ENCODE measurements around the gene SLCO4A1. TPM values are rescaled to one million over a fixed set of nuclear protein-coding genes. Genes with fewer than 3 reads are reported as not detected.

The SLCO4A1 gene
- total and polyA plus RNA-seq, 2 donors (not counting 1 experiment from before 2014, with no cell fraction given): 0.50 TPM; not detected in 1

GRCh38 chr20:62692801-62693523, 50.7 kb downstream of the SLCO4A1 start:
- H3K4me1 ChIP-seq (ENCODE audit: control insufficient read depth, extremely low read depth, insufficient read depth, low read length): no peaks in the 10 kb centered on the region
- no peak overlapping the region for H2AFZ ChIP-seq (ENCODE audit: low read length)
- H3K4me3 ChIP-seq (replicated peaks in 1 of 4; ENCODE audit: control extremely low read depth in 1 of 4, insufficient read depth in 1 of 4, low read depth in 3 of 4, low read length in 4 of 4): no peak overlapping the region
- no peak overlapping the region for H3K4me2 ChIP-seq (ENCODE audit: extremely low read depth, insufficient read depth, low read length)
- no peaks in the 10 kb centered on the region for H3K79me2 ChIP-seq (ENCODE audit: control insufficient read depth, insufficient read depth, low read length)
- no peak overlapping the region for H3K27ac ChIP-seq (ENCODE audit: insufficient read depth, low read length)
- no peak for DNase-seq (ENCODE audit: low read depth in 2 of 2)
- TF ChIP-seq CTCF (conservative IDR thresholded peaks at IDR 0.05 in 1 of 2, IDR thresholded peaks at IDR 0.05 in 1 of 2; ENCODE audit: low read depth in 1 of 2, low read length in 2 of 2) (no peak), EZH2 (IDR thresholded peaks at IDR 0.05; ENCODE audit: low read length, missing control alignments) (no peak)
- no peaks in the 10 kb centered on the region for H4K20me1 ChIP-seq (ENCODE audit: control insufficient read depth, extremely low read depth, insufficient read depth, low read length)
- H3K9ac ChIP-seq (ENCODE audit: insufficient read depth, low read length): no peak overlapping the region
- no peaks in the 10 kb centered on the region for H3K36me3 ChIP-seq (ENCODE audit: control insufficient read depth, insufficient read depth, low read length)
- peaks cover 7% of the 10 kb centered on the region for H3K27me3 ChIP-seq (ENCODE audit: control insufficient read depth, insufficient read depth, low read length)
- H3K9me3 ChIP-seq (ENCODE audit: control insufficient read depth, insufficient read depth, low read depth, low read length): no peaks in the 10 kb centered on the region

GRCh38 chr20:62693524-62693922, 51.2 kb downstream of the SLCO4A1 start:
- Histone ChIP-seq H3K4me2 (ENCODE audit: extremely low read depth, insufficient read depth, low read length) (no peak overlapping the region), H3K27me3 (ENCODE audit: control insufficient read depth, insufficient read depth, low read length) (peaks cover 7% of the 10 kb centered on the region), H3K4me3 (replicated peaks in 1 of 4; ENCODE audit: control extremely low read depth in 1 of 4, insufficient read depth in 1 of 4, low read depth in 3 of 4, low read length in 4 of 4) (no peak overlapping the region), H3K9me3 (ENCODE audit: control insufficient read depth, insufficient read depth, low read depth, low read length) (no peaks in the 10 kb centered on the region), H3K79me2 (ENCODE audit: control insufficient read depth, insufficient read depth, low read length) (no peaks in the 10 kb centered on the region), H2AFZ (ENCODE audit: low read length) (no peak overlapping the region), H3K9ac (ENCODE audit: insufficient read depth, low read length) (no peak overlapping the region), H3K27ac (ENCODE audit: insufficient read depth, low read length) (no peak overlapping the region), H3K36me3 (ENCODE audit: control insufficient read depth, insufficient read depth, low read length) (no peaks in the 10 kb centered on the region), H3K4me1 (ENCODE audit: control insufficient read depth, extremely low read depth, insufficient read depth, low read length) (no peaks in the 10 kb centered on the region), H4K20me1 (ENCODE audit: control insufficient read depth, extremely low read depth, insufficient read depth, low read length) (no peaks in the 10 kb centered on the region)
- DNase-seq (ENCODE audit: low read depth in 2 of 2): no peak
- TF ChIP-seq CTCF (conservative IDR thresholded peaks at IDR 0.05 in 1 of 2, IDR thresholded peaks at IDR 0.05 in 1 of 2; ENCODE audit: low read depth in 1 of 2, low read length in 2 of 2): no peak

DNA sequence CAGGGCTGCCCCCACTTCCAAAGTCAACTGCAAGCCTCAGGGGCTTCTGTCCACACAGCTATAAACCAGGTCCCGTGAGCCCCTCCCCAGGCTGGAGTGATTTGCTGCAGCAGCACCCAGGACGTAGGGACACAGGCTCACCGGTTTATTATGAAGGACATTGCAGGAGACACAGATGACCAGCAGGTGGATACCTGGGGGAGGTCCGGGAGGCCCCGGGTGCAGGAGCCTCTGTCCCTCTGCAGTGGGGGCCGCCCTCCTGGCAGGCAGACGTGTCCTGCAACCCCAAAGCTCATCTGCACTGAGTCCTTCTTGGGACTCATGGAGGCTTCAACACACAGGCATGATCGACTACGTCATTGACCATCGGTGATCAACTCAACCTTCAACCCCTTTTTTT, 51.8 kb downstream of the SLCO4A1 start:
- Histone ChIP-seq H3K36me3 (ENCODE audit: control insufficient read depth, insufficient read depth, low read length) (no peaks in the 10 kb centered on the region), H3K4me1 (ENCODE audit: control insufficient read depth, extremely low read depth, insufficient read depth, low read length) (no peaks in the 10 kb centered on the region), H2AFZ (ENCODE audit: low read length) (no peak overlapping the region), H3K9ac (ENCODE audit: insufficient read depth, low read length) (no peak overlapping the region), H4K20me1 (ENCODE audit: control insufficient read depth, extremely low read depth, insufficient read depth, low read length) (no peaks in the 10 kb centered on the region), H3K79me2 (ENCODE audit: control insufficient read depth, insufficient read depth, low read length) (no peaks in the 10 kb centered on the region), H3K4me3 (replicated peaks in 1 of 4; ENCODE audit: control extremely low read depth in 1 of 4, insufficient read depth in 1 of 4, low read depth in 3 of 4, low read length in 4 of 4) (no peak overlapping the region), H3K9me3 (ENCODE audit: control insufficient read depth, insufficient read depth, low read depth, low read length) (no peaks in the 10 kb centered on the region), H3K27ac (ENCODE audit: insufficient read depth, low read length) (no peak overlapping the region), H3K4me2 (ENCODE audit: extremely low read depth, insufficient read depth, low read length) (no peak overlapping the region), H3K27me3 (ENCODE audit: control insufficient read depth, insufficient read depth, low read length) (peaks cover 7% of the 10 kb centered on the region)
- TF ChIP-seq CTCF (conservative IDR thresholded peaks at IDR 0.05 in 1 of 2, IDR thresholded peaks at IDR 0.05 in 1 of 2; ENCODE audit: low read depth in 1 of 2, low read length in 2 of 2): no peak
- no peak for TF ChIP-seq EZH2 (IDR thresholded peaks at IDR 0.05; ENCODE audit: low read length, missing control alignments)
- DNase-seq (ENCODE audit: low read depth in 2 of 2): no peak

Data from fibroblast of lung (primary cell).